ENCODE measurements around the gene SLC30A1.
"Not testable (repeated sequence)": the region's sequence is repeated elsewhere in the genome, so short reads cannot be mapped to it uniquely, and the experiment has no call there.

SLC30A1 gene

GRCh38 chr1:211576717-211577116, 2.2 kb downstream of the SLC30A1 start:
- Histone ChIP-seq H3K27me3 (ENCODE audit: insufficient read depth, low read length) (no peaks in the 10 kb centered on the region), H2AK5ac (ENCODE audit: low read length) (no peak overlapping the region), H3K14ac (ENCODE audit: low read length) (no peak overlapping the region), H3K36me3 (ENCODE audit: control insufficient read depth in 1 of 2, insufficient read depth in 2 of 2, low read length in 2 of 2) (peaks cover 0 to 4% of the 10 kb centered on the region in 2 experiments), H3K4me1 (ENCODE audit: control insufficient read depth in 1 of 2, insufficient read depth in 2 of 2, low read length in 2 of 2) (peaks cover 2 to 5% of the 10 kb centered on the region in 2 experiments), H3K18ac (ENCODE audit: low read length) (no peak overlapping the region), H3K4me3 (ENCODE audit: low read depth, low read length) (no peak overlapping the region), H2BK120ac (ENCODE audit: insufficient read depth, low read length, poor library complexity) (no peak overlapping the region), H3K79me1 (ENCODE audit: low read length) (peaks cover 21% of the 10 kb centered on the region), H3K9ac (ENCODE audit: low read length) (no peak overlapping the region), H3K9me3 (ENCODE audit: insufficient read depth, low read depth, low read length) (peaks cover 2% of the 10 kb centered on the region), H3K4me2 (ENCODE audit: low read length) (no peak overlapping the region), H4K8ac (ENCODE audit: low read depth, low read length) (no peak overlapping the region), H2BK5ac (ENCODE audit: low read depth, low read length, poor library complexity) (no peak overlapping the region), H3K23ac (ENCODE audit: low read length) (no peak overlapping the region), H4K12ac (ENCODE audit: low read depth, low read length) (no peak overlapping the region), H3K27ac (ENCODE audit: low read depth, low read length) (no peak overlapping the region), H3K79me2 (ENCODE audit: control insufficient read depth, insufficient read depth, low read length, poor library complexity) (peaks cover 19% of the 10 kb centered on the region), H2AFZ (ENCODE audit: insufficient read depth, low read length, poor library complexity) (no peak overlapping the region), H3K4ac (ENCODE audit: low read depth, low read length) (no peak overlapping the region), H2BK12ac (ENCODE audit: low read length) (no peak overlapping the region), H4K91ac (ENCODE audit: low read depth, low read length) (no peak overlapping the region)
- WGBS (ENCODE audit: extremely low coverage, insufficient coverage, insufficient read length), result no CpG with 5 or more reads among the region's 2 CpGs
- no peak for DNase-seq

GRCh38 chr1:211574705-211575104, 4.3 kb downstream of the SLC30A1 start:
- H3K9ac ChIP-seq (ENCODE audit: low read length), result no peak overlapping the region
- H3K4me2 ChIP-seq (ENCODE audit: low read length), result no peak overlapping the region
- H4K8ac ChIP-seq (ENCODE audit: low read depth, low read length), result no peak overlapping the region
- H4K12ac ChIP-seq (ENCODE audit: low read depth, low read length), result no peak overlapping the region
- no peak overlapping the region for H2BK5ac ChIP-seq (ENCODE audit: low read depth, low read length, poor library complexity)
- H3K4me1 ChIP-seq (ENCODE audit: control insufficient read depth in 1 of 2, insufficient read depth in 2 of 2, low read length in 2 of 2), result peaks cover under 1 to 2% of the 10 kb centered on the region in 2 experiments
- peaks cover 19% of the 10 kb centered on the region for H3K79me1 ChIP-seq (ENCODE audit: low read length)
- no peaks in the 10 kb centered on the region for H3K27me3 ChIP-seq (ENCODE audit: insufficient read depth, low read length)
- H3K4me3 ChIP-seq (ENCODE audit: low read depth, low read length), result no peak overlapping the region
- H3K14ac ChIP-seq (ENCODE audit: low read length), result no peak overlapping the region
- H3K36me3 ChIP-seq (ENCODE audit: control insufficient read depth in 1 of 2, insufficient read depth in 2 of 2, low read length in 2 of 2), result peaks cover 0 to 4% of the 10 kb centered on the region in 2 experiments
- H3K4ac ChIP-seq (ENCODE audit: low read depth, low read length), result no peak overlapping the region
- peaks cover 2% of the 10 kb centered on the region for H3K9me3 ChIP-seq (ENCODE audit: insufficient read depth, low read depth, low read length)
- H3K27ac ChIP-seq (ENCODE audit: low read depth, low read length), result no peak overlapping the region
- H2BK120ac ChIP-seq (ENCODE audit: insufficient read depth, low read length, poor library complexity), result no peak overlapping the region
- no peak overlapping the region for H3K18ac ChIP-seq (ENCODE audit: low read length)
- no peak overlapping the region for H4K91ac ChIP-seq (ENCODE audit: low read depth, low read length)
- no peak overlapping the region for H2AFZ ChIP-seq (ENCODE audit: insufficient read depth, low read length, poor library complexity)
- H2AK5ac ChIP-seq (ENCODE audit: low read length), result no peak overlapping the region
- H3K23ac ChIP-seq (ENCODE audit: low read length), result no peak overlapping the region
- peaks cover 19% of the 10 kb centered on the region for H3K79me2 ChIP-seq (ENCODE audit: control insufficient read depth, insufficient read depth, low read length, poor library complexity)
- no peak overlapping the region for H2BK12ac ChIP-seq (ENCODE audit: low read length)
- DNase-seq, result no peak

- Histone ChIP-seq H3K4me3 (ENCODE audit: low read depth, low read length) (no peak overlapping the region), H3K4me2 (ENCODE audit: low read length) (no peak overlapping the region), H3K9ac (ENCODE audit: low read length) (no peak overlapping the region), H2BK120ac (ENCODE audit: insufficient read depth, low read length, poor library complexity) (no peak overlapping the region), H3K14ac (ENCODE audit: low read length) (no peak overlapping the region), H3K18ac (ENCODE audit: low read length) (no peak overlapping the region), H2BK5ac (ENCODE audit: low read depth, low read length, poor library complexity) (no peak overlapping the region), H3K23ac (ENCODE audit: low read length) (no peak overlapping the region), H4K12ac (ENCODE audit: low read depth, low read length) (no peak overlapping the region), H3K79me1 (ENCODE audit: low read length) (no peaks in the 10 kb centered on the region), H2AK5ac (ENCODE audit: low read length) (no peak overlapping the region), H2BK12ac (ENCODE audit: low read length) (no peak overlapping the region), H4K8ac (ENCODE audit: low read depth, low read length) (no peak overlapping the region), H3K27ac (ENCODE audit: low read depth, low read length) (no peak overlapping the region), H3K9me3 (ENCODE audit: insufficient read depth, low read depth, low read length) (no peaks in the 10 kb centered on the region), H2AFZ (ENCODE audit: insufficient read depth, low read length, poor library complexity) (no peak overlapping the region), H3K27me3 (ENCODE audit: insufficient read depth, low read length) (no peaks in the 10 kb centered on the region), H3K36me3 (ENCODE audit: control insufficient read depth in 1 of 2, insufficient read depth in 2 of 2, low read length in 2 of 2) (peaks cover 0 to 4% of the 10 kb centered on the region in 2 experiments), H3K4me1 (ENCODE audit: control insufficient read depth in 1 of 2, insufficient read depth in 2 of 2, low read length in 2 of 2) (peaks cover 0 to 2% of the 10 kb centered on the region in 2 experiments), H3K4ac (ENCODE audit: low read depth, low read length) (no peak overlapping the region), H4K91ac (ENCODE audit: low read depth, low read length) (no peak overlapping the region), H3K79me2 (ENCODE audit: control insufficient read depth, insufficient read depth, low read length, poor library complexity) (no peaks in the 10 kb centered on the region)
- DNase-seq, result no peak
- no CpG with 5 or more reads among the region's 2 CpGs for WGBS (ENCODE audit: extremely low coverage, insufficient coverage, insufficient read length)
Measured at GRCh38 chr1:211571998-211572397, 7.0 kb downstream of the SLC30A1 start.

- not testable (repeated sequence) for H3K4ac ChIP-seq (ENCODE audit: low read depth, low read length); H3K18ac ChIP-seq (ENCODE audit: low read length); H2BK120ac ChIP-seq (ENCODE audit: insufficient read depth, low read length, poor library complexity); H3K79me2 ChIP-seq (ENCODE audit: control insufficient read depth, insufficient read depth, low read length, poor library complexity); H3K27me3 ChIP-seq (ENCODE audit: insufficient read depth, low read length); H3K4me1 ChIP-seq (ENCODE audit: control insufficient read depth in 1 of 2, insufficient read depth in 2 of 2, low read length in 2 of 2); H2BK12ac ChIP-seq (ENCODE audit: low read length); H4K8ac ChIP-seq (ENCODE audit: low read depth, low read length); H3K14ac ChIP-seq (ENCODE audit: low read length); H3K23ac ChIP-seq (ENCODE audit: low read length); H2BK5ac ChIP-seq (ENCODE audit: low read depth, low read length, poor library complexity); H2AK5ac ChIP-seq (ENCODE audit: low read length); H3K9me3 ChIP-seq (ENCODE audit: insufficient read depth, low read depth, low read length); H3K4me3 ChIP-seq (ENCODE audit: low read depth, low read length); H3K4me2 ChIP-seq (ENCODE audit: low read length); H2AFZ ChIP-seq (ENCODE audit: insufficient read depth, low read length, poor library complexity); H3K27ac ChIP-seq (ENCODE audit: low read depth, low read length); H3K36me3 ChIP-seq (ENCODE audit: control insufficient read depth in 1 of 2, insufficient read depth in 2 of 2, low read length in 2 of 2); H3K79me1 ChIP-seq (ENCODE audit: low read length); H4K12ac ChIP-seq (ENCODE audit: low read depth, low read length); H3K9ac ChIP-seq (ENCODE audit: low read length); DNase-seq; H4K91ac ChIP-seq (ENCODE audit: low read depth, low read length)
- WGBS (ENCODE audit: extremely low coverage, insufficient coverage, insufficient read length), result no CpG with 5 or more reads among the region's 1 CpG
Measured at GRCh38 chr1:211570378-211570777, 8.6 kb downstream of the SLC30A1 start.
